Right lung (tissue), 5 donors: Measurements from ENCODE around the gene TICAM1. TPM values are rescaled to one million over a fixed set of nuclear protein-coding genes. Genes with fewer than 3 reads are reported as not detected.
A peak's percentile ranks its signal among the peaks of the same experiment; 100 is the strongest.
"Not testable (repeated sequence)": the region's sequence is repeated elsewhere in the genome, so short reads cannot be mapped to it uniquely, and the experiment has no call there.

Experiments
- DNase-seq, 2 donors: peaks; one replicate each; pipeline ENCODE4 v3.0.0-alpha.2; 2013
- polyA plus RNA-seq, 5 donors: library from polyadenylated mRNA; unstranded; fragments of 120-200 nt; gene quantifications; one replicate each; pipeline versions ENCODE4 v1.2.1 to v1.2.3, GENCODE V29; 2013; ENCODE audit warnings: inconsistent platforms in 1 of 5, low replicate concordance in 1 of 5; ENCODE audit not compliant: insufficient read length in 5 of 5, insufficient read depth in 1 of 5

The TICAM1 gene
- polyA plus RNA-seq, 5 donors, result 5.7 to 9.0 (median 7.7) TPM

- no peak for DNase-seq
Observed at GRCh38 chr19:4847190-4847973, 15.9 kb upstream of the TICAM1 start.

DNA sequence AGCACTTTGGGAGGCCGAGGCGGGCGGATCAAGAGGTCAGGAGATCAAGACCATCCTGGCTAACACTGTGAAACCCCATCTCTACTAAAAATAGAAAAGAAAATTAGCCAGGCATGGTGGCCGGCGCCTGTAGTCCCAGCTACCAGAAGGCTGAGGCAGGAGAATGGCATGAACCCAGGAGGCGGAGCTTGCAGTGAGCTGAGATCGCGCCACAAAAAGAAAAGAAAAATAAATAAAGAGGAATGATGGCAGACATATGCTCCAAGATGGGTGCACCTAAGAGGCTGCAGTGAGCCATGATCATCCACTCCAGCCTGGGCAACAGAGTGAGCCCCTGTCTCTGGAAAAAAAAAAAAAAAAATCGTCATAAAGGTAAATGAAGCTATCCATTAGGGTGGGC lies 14.5 kb upstream of the TICAM1 start:
- DNase-seq, result not testable (repeated sequence)

- no peak for DNase-seq
Observed at GRCh38 chr19:4844348-4845179, 13.1 kb upstream of the TICAM1 start.

- DNase-seq, result no peak
Observed at GRCh38 chr19:4843647-4843965, 12.1 kb upstream of the TICAM1 start.

- DNase-seq, result no peak
Observed at GRCh38 chr19:4839192-4839591, 7.7 kb upstream of the TICAM1 start.

DNA sequence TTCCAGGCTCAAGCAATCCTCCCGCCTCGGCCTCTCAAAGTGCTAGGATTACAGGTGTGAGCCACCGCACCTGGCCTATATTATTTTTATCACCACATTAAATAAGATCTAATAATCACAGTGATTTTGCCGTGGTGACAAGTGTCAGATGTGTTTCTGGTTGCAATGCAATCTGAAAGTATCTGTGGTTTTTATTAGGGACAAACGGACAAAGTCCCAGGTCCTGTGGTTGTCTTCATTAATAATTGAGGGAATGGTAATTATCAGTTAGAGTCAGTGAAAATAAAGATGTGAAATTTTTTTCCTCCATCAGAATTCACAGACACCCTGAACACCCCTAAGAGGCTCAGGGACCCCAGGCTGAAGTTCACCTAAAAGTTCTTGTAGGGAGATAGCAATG lies 1.3 kb upstream of the TICAM1 start:
- no peak for DNase-seq

GRCh38 chr19:4831979-4832340 lies 448 bp upstream of the TICAM1 start:
- not testable (repeated sequence) for DNase-seq

- no peak for DNase-seq
Observed at GRCh38 chr19:4830768-4831265, 695 bp downstream of the TICAM1 start.

- no peak for DNase-seq
Observed at GRCh38 chr19:4830332-4830731, 1.2 kb downstream of the TICAM1 start.

- no peak for DNase-seq
Observed at GRCh38 chr19:4829001-4829712, 2.4 kb downstream of the TICAM1 start.

GRCh38 chr19:4823577-4823976 lies 7.9 kb downstream of the TICAM1 start:
- no peak for DNase-seq

GRCh38 chr19:4822354-4822753 lies 9.2 kb downstream of the TICAM1 start:
- DNase-seq, result not testable (repeated sequence)

- no peak for DNase-seq
Observed at GRCh38 chr19:4821265-4821664, 10.2 kb downstream of the TICAM1 start.

DNA sequence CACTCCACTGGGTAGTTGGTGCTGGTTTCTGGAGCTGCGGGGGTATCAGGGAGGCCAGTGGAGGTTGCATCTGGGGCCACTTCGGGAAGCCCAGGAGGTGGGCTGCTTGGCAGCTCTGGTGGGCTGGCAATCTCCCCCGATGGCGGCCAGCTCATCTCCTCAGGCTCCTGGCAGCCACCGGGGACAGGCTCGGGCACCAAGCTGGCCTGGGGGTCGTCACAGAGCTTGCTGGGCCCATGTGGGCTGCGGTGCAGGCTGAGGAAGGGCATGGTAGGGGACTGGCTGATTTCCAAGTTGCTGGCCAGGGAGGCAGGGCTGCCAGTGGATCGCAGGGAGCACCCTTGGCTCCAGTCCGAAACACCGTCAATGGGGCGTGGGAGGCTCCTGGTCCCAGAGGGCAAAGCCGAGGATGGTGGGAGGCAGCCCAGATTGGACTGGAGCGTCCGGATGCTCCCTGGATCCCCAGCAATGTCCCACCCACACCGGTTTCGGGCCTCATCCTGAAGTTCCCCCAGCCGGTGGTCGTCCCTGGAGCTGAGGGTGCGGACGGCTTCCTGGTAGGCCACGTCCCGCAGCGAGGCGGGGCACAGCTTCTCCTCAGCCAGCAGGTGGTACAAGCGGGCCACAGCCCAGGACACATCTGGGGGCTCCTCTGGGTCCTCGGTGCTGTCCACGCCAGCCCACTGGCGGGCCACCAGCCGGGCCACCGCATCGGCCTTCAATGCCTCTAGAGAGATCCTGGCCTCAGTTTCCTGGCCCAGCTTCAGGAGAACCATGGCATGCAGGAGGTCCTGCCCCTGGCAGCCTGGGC lies 13.8 kb downstream of the TICAM1 start:
- no peak for DNase-seq

- no peak for DNase-seq
Observed at GRCh38 chr19:4816950-4817278, 14.6 kb downstream of the TICAM1 start.

DNA sequence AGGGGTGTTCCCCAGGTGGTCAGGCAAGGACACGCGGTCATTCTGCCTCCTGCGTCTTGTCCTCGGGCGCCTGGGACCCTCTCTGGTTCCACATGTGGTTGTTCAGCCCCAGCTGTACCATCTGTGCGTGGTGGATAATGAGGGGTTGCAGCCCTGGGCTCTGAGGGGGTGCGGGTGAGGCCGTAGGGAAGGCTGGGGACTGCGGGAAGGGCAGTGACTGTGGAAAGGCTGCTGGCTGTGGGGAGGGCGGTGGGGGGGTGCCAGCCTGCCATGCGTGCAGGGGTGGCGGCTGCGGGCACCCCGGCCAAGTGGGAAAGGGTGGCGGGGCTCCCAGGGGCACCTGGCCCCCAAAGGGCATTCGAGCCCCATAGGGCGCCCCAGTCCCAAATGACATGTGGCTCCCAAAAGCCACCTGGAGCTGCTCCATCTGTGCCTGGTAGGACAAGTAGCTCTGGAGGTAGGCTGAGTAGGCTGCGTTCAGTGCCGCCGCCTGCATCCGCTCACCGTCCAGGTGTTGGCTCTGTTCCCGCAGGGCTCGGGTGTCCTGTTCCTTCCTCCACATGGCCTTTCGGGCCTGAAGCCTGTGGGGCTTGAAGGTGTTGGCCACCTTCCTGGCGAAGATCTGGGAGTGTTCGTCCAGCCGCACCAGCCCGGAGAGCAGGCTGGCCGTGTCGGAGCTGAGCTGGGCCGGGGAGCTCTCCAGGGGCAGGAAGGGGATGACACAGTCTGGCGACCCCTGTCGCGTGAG lies 15.1 kb downstream of the TICAM1 start:
- no peak for DNase-seq

GRCh38 chr19:4815426-4816201 lies 15.9 kb downstream of the TICAM1 start:
- peak; percentile 80 for DNase-seq

DNA sequence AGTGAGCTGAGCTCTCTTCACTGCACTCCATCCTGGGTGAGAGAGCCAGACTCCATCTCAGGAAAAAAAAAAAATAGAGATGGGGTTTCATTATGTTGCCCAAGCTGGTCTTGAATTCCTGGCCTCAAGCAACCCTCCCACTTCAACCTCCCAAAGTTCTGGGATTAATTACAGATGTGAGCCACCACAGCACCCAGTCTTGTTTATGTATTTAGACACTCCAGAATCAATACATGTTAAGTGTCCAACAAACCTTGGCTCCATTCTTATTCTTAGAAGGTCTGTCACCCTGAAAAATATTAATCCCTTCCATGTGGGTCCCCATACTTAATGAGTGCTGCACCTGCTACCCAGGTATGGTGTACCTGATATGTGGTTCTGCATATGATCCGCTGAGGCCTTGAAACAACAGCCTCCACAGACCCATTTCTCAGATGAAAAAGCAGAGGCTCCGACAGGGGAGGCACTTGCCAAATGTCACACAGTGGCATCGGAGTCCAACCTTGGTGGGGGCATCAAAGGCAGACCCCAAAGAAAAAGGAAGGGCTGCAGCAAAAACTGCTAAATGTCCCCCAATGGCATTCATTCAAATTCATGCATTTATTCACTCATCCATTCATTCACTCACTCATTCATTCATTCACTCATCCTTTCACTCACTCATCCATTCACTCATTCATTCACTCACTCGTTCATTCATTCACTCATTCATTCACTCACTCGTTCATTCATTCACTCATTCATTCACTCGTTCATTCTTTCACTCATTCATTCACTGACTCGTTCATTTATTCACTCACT lies 16.7 kb downstream of the TICAM1 start:
- no peak for DNase-seq
